K562 (cell line): Measurements from ENCODE around the gene IL11. TPM values are rescaled to one million over a fixed set of nuclear protein-coding genes. Genes with fewer than 3 reads are reported as not detected.
A peak's percentile ranks its signal among the peaks of the same experiment; 100 is the strongest.

Experiments used
- BCLAF1 ChIP-seq, 2 experiments: fragments of 450-650 bp in 1 of 2; IDR thresholded peaks; 2 replicates each; pipeline ENCODE4 v1.6.1; 2011 to 2017; ENCODE audit warnings: low read depth in 2 of 2, antibody characterized with exemption in 1 of 2, borderline replicate concordance in 1 of 2, low read length in 1 of 2, mild to moderate bottlenecking in 1 of 2, mixed read lengths in 1 of 2; ENCODE audit not compliant: control insufficient read depth in 1 of 2
- CEBPG ChIP-seq, 3 experiments: fragments of 200-800 bp in 1 of 3; sonication (Bioruptor generic) in 1 of 3; sonication (generic) in 1 of 3; formaldehyde crosslinking in 1 of 3; IDR thresholded peaks in 2 of 3; conservative IDR thresholded peaks in 1 of 3; 2 replicates each; pipeline versions ENCODE4 v1.6.1 to v1.8.0; 2016 to 2022; ENCODE audit warnings: missing compliant biosample characterization in 2 of 3, missing genetic modification characterization in 2 of 3, mild to moderate bottlenecking in 1 of 3, missing genetic modification reagents in 1 of 3
- DLX4 ChIP-seq: fragments of 250-450 bp; sonication (Bioruptor Pico); IDR thresholded peaks from 2 replicates; pipeline ENCODE4 v1.6.1; 2021; ENCODE audit warnings: mild to moderate bottlenecking
- FOXA3 ChIP-seq, 2 experiments: fragments of 450-650 bp in 1 of 2; sonication (generic) in 1 of 2; formaldehyde crosslinking; IDR thresholded peaks in 1 of 2; conservative IDR thresholded peaks in 1 of 2; 2 replicates each; pipeline versions ENCODE4 v1.4.0 to v1.8.0; 2020 to 2022; ENCODE audit warnings: mild to moderate bottlenecking in 2 of 2, missing genetic modification reagents in 1 of 2
- MAZ ChIP-seq, 2 experiments: fragments of 450-650 bp in 1 of 2; sonication (generic) in 1 of 2; formaldehyde crosslinking; IDR thresholded peaks in 1 of 2; conservative IDR thresholded peaks in 1 of 2; 2 replicates each; pipeline versions ENCODE4 v1.4.0 to v1.5.0; 2020; ENCODE audit warnings: mild to moderate bottlenecking in 1 of 2, missing genetic modification reagents in 1 of 2
- MEIS2 ChIP-seq: fragments of 450-650 bp; IDR thresholded peaks from 2 replicates; pipeline ENCODE4 v1.6.1; 2014; ENCODE audit warnings: mild to moderate bottlenecking; ENCODE audit not compliant: partially characterized antibody
- MTA1 ChIP-seq: fragments of 450-650 bp; IDR thresholded peaks from 2 replicates; pipeline ENCODE4 v1.6.1; 2017; ENCODE audit warnings: borderline replicate concordance
- NFATC3 ChIP-seq: fragments of 450-650 bp; IDR thresholded peaks from 2 replicates; pipeline ENCODE4 v1.6.1; 2017; ENCODE audit warnings: mild to moderate bottlenecking
- RBM15 ChIP-seq: fragments of 200-400 bp; formaldehyde crosslinking; IDR thresholded peaks from 2 replicates; pipeline ENCODE4 v1.6.1; 2018; ENCODE audit warnings: mild to moderate bottlenecking, low read length, moderate library complexity; ENCODE audit not compliant: insufficient read depth
- RNF219 ChIP-seq: fragments of 250-450 bp; sonication (Bioruptor Pico); IDR thresholded peaks from 2 replicates; pipeline ENCODE4 v1.5.0; 2022; ENCODE audit warnings: mild to moderate bottlenecking
- SMARCA4 ChIP-seq: fragments of 450-650 bp; IDR thresholded peaks from 2 replicates; pipeline ENCODE4 v1.6.1; 2016
- SMARCA5 ChIP-seq: fragments of 450-650 bp; IDR thresholded peaks from 2 replicates; pipeline ENCODE4 v1.6.1; 2016
- SNRNP70 ChIP-seq: fragments of 200-400 bp; formaldehyde crosslinking; optimal IDR thresholded peaks from 2 replicates; pipeline ENCODE3; 2017; ENCODE audit warnings: low read depth, low read length
- TARDBP ChIP-seq: fragments of 450-650 bp; IDR thresholded peaks from 2 replicates; pipeline ENCODE4 v1.6.1; 2016
- TGIF2 ChIP-seq: sonication (generic); formaldehyde crosslinking; IDR thresholded peaks from 2 replicates; pipeline ENCODE4 v1.8.1; 2022; ENCODE audit warnings: mild to moderate bottlenecking, missing genetic modification reagents, moderate library complexity
- ZC3H4 ChIP-seq: sonication (generic); formaldehyde crosslinking; IDR thresholded peaks from 2 replicates; pipeline ENCODE4 v1.9.0; 2021; ENCODE audit warnings: missing genetic modification reagents, borderline replicate concordance
- ZNF589 ChIP-seq: fragments of 200-800 bp; sonication (Bioruptor generic); IDR thresholded peaks from 2 replicates; pipeline ENCODE4 v1.6.1; 2016; ENCODE audit warnings: low read depth, missing genetic modification characterization, missing compliant biosample characterization
- ZNF79 ChIP-seq: fragments of 250-450 bp; sonication (Bioruptor Pico); IDR thresholded peaks from 2 replicates; pipeline ENCODE4 v1.4.0; 2020; ENCODE audit warnings: low read depth, mild to moderate bottlenecking, moderate library complexity
- ZSCAN29 ChIP-seq: fragments of 450-650 bp; IDR thresholded peaks from 2 replicates; pipeline ENCODE4 v1.6.1; 2017
- polyA plus RNA-seq, 8 experiments: library from polyadenylated mRNA; depleted of rRNA in 4 of 8; stranded (reverse) in 5 of 8; unstranded in 3 of 8; fragments of >200 nt; fragmentation: Nextera tagmentation in 2 of 8; fragmentation: Illumina TruSeq in 1 of 8; extraction: Ambion mirVana in 2 of 8; extraction: Trizol in 1 of 8; gene quantifications; 2 replicates each; pipeline versions ENCODE4 v1.2.1 to v1.2.3, GENCODE V29; 2011 to 2014; ENCODE audit warnings: inconsistent platforms in 1 of 8, missing spikeins in 1 of 8
- total RNA-seq, 7 experiments: library from RNA; depleted of rRNA in 6 of 7; stranded (reverse); fragments of >200 nt in 6 of 7; fragmentation: Illumina TruSeq in 2 of 7; extraction: Trizol in 2 of 7; gene quantifications; 2 replicates each; pipeline versions ENCODE4 v1.2.1 to v1.2.3, GENCODE V29; 2011 to 2021; ENCODE audit warnings: low replicate concordance in 1 of 7

Gene IL11
- total and polyA plus RNA-seq, 9 of the 15 experiments (the other 6 are each of a cell fraction or from before 2014, with no cell fraction given) = 0.04 to 0.42 (median 0.06) TPM; not detected in 6

GRCh38 chr19:55407800-55408532 lies 37.7 kb upstream of the IL11 start (continued):
- TF ChIP-seq ZC3H4 (CRISPR knock-in tag) (no peak), MTA1 (peak; percentile 85), ZNF79 (CRISPR knock-in tag) (no peak), MEIS2 (no peak), SMARCA5 (no peak), CEBPG (CRISPR knock-in tag; IDR thresholded peaks at IDR 0.05) (no peak), CEBPG (tag; conservative IDR thresholded peaks at IDR 0.05 in 1 of 2, IDR thresholded peaks at IDR 0.05 in 1 of 2) (no peak), BCLAF1 (IDR thresholded peaks at IDR 0.05; ENCODE audit: borderline replicate concordance in 1 of 2, control insufficient read depth in 1 of 2, low read depth in 2 of 2, low read length in 1 of 2) (no peak), ZNF589 (CRISPR knock-in tag) (no peak; the same call in none of the 2 replicates), SNRNP70 (no peak), FOXA3 (CRISPR knock-in tag; conservative IDR thresholded peaks at IDR 0.05 in 1 of 2, IDR thresholded peaks at IDR 0.05 in 1 of 2) (no peak; a peak in 1 of 4 replicates), NFATC3 (no peak), MAZ (CRISPR knock-in tag; conservative IDR thresholded peaks at IDR 0.05 in 1 of 2, IDR thresholded peaks at IDR 0.05 in 1 of 2) (peak; percentile 88 to 99), RNF219 (CRISPR knock-in tag) (no peak), RBM15 (no peak), TGIF2 (0 out of 2 replicates have a peak, but pooled peaks have one; percentile 48), DLX4 (CRISPR knock-in tag) (no peak), ZSCAN29 (no peak), TARDBP (0 out of 2 replicates have a peak, but pooled peaks have one; percentile 41), SMARCA4 (no peak)
